Activated B cell treated with CpG ODN at 0.5 μM for 24 hours (primary cell): ENCODE results near the gene JAK1. TPM values are rescaled to one million over a fixed set of nuclear protein-coding genes. Genes with fewer than 3 reads are reported as not detected.

Source experiments
- ATAC-seq: fragments of 200-7000 bp; cut with Tn5 transposase; one replicate; pipeline ENCODE4 v1.10.0; 2021; ENCODE audit warnings: low read depth, mild to moderate bottlenecking, moderate library complexity
- CTCF ChIA-PET: fragments of 350-600 bp; sonication (Branson Sonifier 250); formaldehyde crosslinking; loops from one replicate; lab custom pipeline; 2021; ENCODE audit warnings: antibody characterized with exemption; lab: Charles Lee
- POLR2A ChIA-PET: fragments of 350-600 bp; sonication (Branson Sonifier 250); formaldehyde crosslinking; loops from one replicate; lab custom pipeline; 2021; ENCODE audit warnings: antibody characterized with exemption; lab: Charles Lee
- DNase-seq: peaks from one replicate; pipeline ENCODE4 v3.0.0; 2022
- H3K27ac Mint-ChIP-seq: one replicate; pipeline ENCODE4 v1.8.0; 2020; ENCODE audit warnings: mixed read lengths
- H3K27me3 Mint-ChIP-seq: one replicate; pipeline ENCODE4 v1.8.0; 2021; ENCODE audit warnings: mixed read lengths
- H3K36me3 Mint-ChIP-seq: one replicate; pipeline ENCODE4 v1.8.0; 2021; ENCODE audit warnings: low read depth, mixed read lengths
- H3K4me1 Mint-ChIP-seq: one replicate; pipeline ENCODE4 v1.8.0; 2021; ENCODE audit warnings: mixed read lengths
- H3K4me3 Mint-ChIP-seq: one replicate; pipeline ENCODE4 v1.8.0; 2020; ENCODE audit warnings: mild to moderate bottlenecking, mixed read lengths
- H3K9me3 Mint-ChIP-seq: one replicate; pipeline ENCODE4 v1.8.0; 2020; ENCODE audit warnings: mixed read lengths
- intact Hi-C: fragments of 100-400 bp; cut with micrococcal nuclease; formaldehyde crosslinking; loops from one replicate; pipeline ENCODE4 v1.15.1; 2024
- total RNA-seq: library from RNA; stranded (reverse); gene quantifications from 2 replicates; pipeline ENCODE4 v1.2.3, GENCODE V29; 2022
- TF ChIP-seq, protein P1 (sequence below): fragments of 200-600 bp; IDR thresholded peaks from one replicate; pipeline ENCODE4 v1.8.0; 2022; ENCODE audit warnings: antibody characterized with exemption, mild to moderate bottlenecking

Gene JAK1
- total RNA-seq, 1 donor from 2014 or later: 215 TPM

DNA sequence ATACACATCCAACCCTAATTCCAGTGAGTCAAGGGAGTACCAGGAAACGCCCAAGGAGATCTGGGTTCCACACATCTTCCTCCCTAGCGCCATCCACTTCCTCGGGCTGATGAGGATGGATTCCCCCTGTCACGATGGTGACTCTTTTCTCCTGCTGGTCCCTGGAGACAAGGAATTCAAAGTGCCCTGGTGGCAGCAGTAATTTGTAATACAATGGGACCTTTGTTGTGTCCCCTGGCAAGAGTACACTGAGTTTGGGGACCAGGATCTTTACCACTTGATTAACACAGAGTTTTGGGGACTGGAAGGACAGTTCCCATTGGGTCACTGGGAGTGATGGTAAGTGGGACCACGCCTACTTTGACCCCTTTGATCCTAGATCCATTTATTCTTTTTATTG lies 9.4 kb upstream of the JAK1 start:
- H3K27ac Mint-ChIP-seq: no peak overlapping the region
- no peak overlapping the region for H3K4me3 Mint-ChIP-seq
- ATAC-seq: no peak
- no peaks in the 10 kb centered on the region for H3K27me3 Mint-ChIP-seq
- no peaks in the 10 kb centered on the region for H3K9me3 Mint-ChIP-seq
- CTCF ChIA-PET: no interaction called here
- DNase-seq: no peak
- TF ChIP-seq, protein P1, sequence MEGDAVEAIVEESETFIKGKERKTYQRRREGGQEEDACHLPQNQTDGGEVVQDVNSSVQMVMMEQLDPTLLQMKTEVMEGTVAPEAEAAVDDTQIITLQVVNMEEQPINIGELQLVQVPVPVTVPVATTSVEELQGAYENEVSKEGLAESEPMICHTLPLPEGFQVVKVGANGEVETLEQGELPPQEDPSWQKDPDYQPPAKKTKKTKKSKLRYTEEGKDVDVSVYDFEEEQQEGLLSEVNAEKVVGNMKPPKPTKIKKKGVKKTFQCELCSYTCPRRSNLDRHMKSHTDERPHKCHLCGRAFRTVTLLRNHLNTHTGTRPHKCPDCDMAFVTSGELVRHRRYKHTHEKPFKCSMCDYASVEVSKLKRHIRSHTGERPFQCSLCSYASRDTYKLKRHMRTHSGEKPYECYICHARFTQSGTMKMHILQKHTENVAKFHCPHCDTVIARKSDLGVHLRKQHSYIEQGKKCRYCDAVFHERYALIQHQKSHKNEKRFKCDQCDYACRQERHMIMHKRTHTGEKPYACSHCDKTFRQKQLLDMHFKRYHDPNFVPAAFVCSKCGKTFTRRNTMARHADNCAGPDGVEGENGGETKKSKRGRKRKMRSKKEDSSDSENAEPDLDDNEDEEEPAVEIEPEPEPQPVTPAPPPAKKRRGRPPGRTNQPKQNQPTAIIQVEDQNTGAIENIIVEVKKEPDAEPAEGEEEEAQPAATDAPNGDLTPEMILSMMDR: no peak
- intact Hi-C loops: no loop called here
- H3K4me1 Mint-ChIP-seq: no peaks in the 10 kb centered on the region
- no peaks in the 10 kb centered on the region for H3K36me3 Mint-ChIP-seq
- POLR2A ChIA-PET: no interaction called here

DNA sequence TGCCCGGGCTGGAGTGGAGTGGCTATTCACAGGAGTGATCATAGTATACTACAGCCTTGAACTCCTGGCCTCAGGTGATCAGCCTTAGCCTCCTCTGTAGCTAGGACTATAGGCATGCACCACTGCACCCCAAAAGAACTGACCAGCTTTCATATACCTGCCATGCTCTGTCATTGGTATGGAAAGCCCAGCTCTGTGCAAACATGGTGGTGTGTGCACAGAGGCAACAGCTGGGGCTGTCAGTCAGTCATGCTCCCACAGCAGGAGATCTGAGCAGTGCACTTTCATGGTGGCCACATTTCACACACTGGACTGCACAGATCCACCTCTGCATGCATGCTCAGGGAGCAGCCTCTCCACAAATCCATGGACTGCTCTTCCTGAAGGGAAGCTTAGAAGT lies 8.8 kb upstream of the JAK1 start:
- intact Hi-C loops: no loop called here
- no peaks in the 10 kb centered on the region for H3K4me1 Mint-ChIP-seq
- ATAC-seq (no peak), DNase-seq (no peak)
- POLR2A ChIA-PET: no interaction called here
- H3K27me3 Mint-ChIP-seq: no peaks in the 10 kb centered on the region
- no peak overlapping the region for H3K4me3 Mint-ChIP-seq
- TF ChIP-seq, protein P1: no peak
- CTCF ChIA-PET: no interaction called here
- H3K9me3 Mint-ChIP-seq: no peaks in the 10 kb centered on the region
- no peak overlapping the region for H3K27ac Mint-ChIP-seq
- H3K36me3 Mint-ChIP-seq: no peaks in the 10 kb centered on the region

DNA sequence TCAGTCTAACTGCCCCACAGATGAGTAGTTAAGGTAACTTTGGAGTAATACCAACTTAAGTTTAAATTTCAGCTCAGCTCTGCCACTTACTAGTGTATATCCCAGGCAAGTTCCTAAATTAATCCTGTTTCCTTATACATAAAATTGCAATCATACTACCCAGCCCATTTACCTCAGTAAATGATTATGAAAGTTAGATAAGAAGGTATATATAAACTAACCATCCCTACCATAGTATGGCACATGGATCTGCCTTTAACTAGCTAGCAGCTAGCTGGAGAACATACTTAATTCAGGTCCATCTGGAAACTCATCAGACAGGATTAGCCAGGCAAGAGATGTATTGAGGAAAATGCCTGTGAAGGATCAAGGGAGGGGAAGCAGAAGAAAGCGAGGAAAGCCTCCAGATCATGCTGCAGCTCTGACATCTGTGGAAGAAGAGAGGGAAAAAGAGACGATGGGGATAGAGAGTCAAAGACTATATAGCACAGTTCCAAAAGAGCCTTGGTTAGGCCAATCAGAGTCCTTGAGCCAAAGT lies 8.0 kb upstream of the JAK1 start:
- TF ChIP-seq, protein P1: no peak
- ChIA-PET POLR2A (no interaction called here), CTCF (no interaction called here)
- Mint-ChIP-seq H3K4me3 (no peak overlapping the region), H3K4me1 (no peaks in the 10 kb centered on the region), H3K27me3 (no peaks in the 10 kb centered on the region), H3K9me3 (no peaks in the 10 kb centered on the region), H3K36me3 (no peaks in the 10 kb centered on the region), H3K27ac (no peak overlapping the region)
- DNase-seq (no peak), ATAC-seq (no peak)
- intact Hi-C loops: no loop called here

DNA sequence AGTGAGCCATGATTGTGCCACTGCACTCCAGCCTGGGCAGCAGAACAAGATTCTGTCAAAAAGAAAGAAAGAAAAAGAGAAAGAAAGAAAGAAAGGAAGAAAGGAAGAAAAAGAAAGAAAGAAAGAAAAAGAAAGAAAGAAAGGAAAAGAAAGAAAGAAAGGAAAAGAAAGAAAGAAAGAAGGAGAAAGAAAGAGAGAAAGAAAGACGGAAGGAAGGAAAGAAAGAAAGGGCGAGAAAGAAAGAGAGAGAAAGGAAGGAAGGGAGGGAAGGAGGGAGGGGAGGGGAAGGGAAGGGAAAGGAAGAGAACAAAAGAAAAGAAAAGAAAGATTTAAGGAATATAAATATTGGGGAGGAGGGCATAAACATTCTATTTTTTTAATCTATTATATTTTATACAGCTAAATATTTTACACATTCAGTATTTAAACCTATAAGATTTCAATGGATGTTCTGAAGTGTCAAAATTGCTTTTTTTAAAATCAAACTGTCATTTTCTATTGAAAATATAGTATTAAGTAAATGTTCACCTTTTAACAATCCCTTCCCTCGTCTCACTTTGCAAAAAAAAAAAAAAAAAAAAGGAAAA lies 6.8 kb upstream of the JAK1 start:
- ChIA-PET CTCF (no interaction called here), POLR2A (interaction anchor here (1.3 kb wide), 1 partner anchor 11 kb away, joined by 3 read pairs; no protein-coding TSS in a partner anchor)
- Mint-ChIP-seq H3K9me3 (no peaks in the 10 kb centered on the region), H3K36me3 (no peaks in the 10 kb centered on the region), H3K4me3 (no peak overlapping the region), H3K4me1 (no peaks in the 10 kb centered on the region), H3K27ac (no peak overlapping the region), H3K27me3 (no peaks in the 10 kb centered on the region)
- intact Hi-C loops: no loop called here
- DNase-seq (no peak), ATAC-seq (no peak)
- TF ChIP-seq, protein P1: no peak

DNA sequence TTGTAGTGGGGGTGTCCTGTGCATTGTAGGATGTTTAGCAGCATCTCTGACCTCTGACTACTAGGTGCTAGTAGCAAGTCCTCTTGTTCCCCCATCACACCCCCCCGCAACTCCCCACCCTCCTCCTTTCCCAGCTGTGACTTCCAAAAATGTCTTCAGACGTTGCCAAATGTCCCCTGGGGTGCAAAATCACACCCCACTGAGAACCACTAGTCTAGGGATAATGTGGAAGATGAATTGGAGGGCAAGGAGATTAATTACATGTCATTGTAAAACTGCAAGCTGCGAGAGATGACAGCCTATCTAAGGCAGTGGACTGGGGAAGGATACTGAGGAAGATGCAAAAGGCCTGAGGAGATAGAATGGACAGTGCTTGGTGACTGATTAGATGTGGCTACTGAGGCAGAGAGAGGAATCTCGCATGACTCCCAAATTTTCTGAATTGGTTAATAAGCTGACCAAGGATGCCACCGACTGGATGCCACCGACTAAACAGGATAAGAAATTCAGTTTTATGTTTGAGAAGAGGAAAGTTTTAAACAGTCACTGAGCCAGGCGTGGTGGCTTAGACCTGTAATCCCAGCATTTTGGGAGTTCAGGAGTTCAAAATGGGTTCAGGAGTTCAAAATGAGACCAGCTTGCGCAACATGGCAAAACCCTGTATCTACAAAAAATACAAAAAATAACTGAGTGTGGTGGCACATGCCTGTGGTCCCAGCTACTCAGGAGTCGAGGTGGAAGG lies 3.1 kb upstream of the JAK1 start:
- no peak for ATAC-seq
- intact Hi-C loops: loop anchor here (10.0 kb wide), 2 partner anchors 1315 to 1365 kb away; no protein-coding TSS in a partner anchor
- POLR2A ChIA-PET: interaction anchor here (0.7 kb wide), 1 partner anchor 1057 kb away, joined by 8 read pairs; no protein-coding TSS in a partner anchor
- Mint-ChIP-seq H3K4me3 (no peak overlapping the region), H3K27me3 (no peaks in the 10 kb centered on the region), H3K9me3 (no peaks in the 10 kb centered on the region), H3K27ac (no peak overlapping the region), H3K4me1 (peaks cover 18% of the 10 kb centered on the region), H3K36me3 (peaks cover 9% of the 10 kb centered on the region)
- TF ChIP-seq, protein P1: no peak
- no peak for DNase-seq
- CTCF ChIA-PET: no interaction called here
